Caco-2 (cell line): ENCODE data around the gene WWOX. TPM values are rescaled to one million over a fixed set of nuclear protein-coding genes. Genes with fewer than 3 reads are reported as not detected.

Experiments
- BruUV-seq: library from RNA; stranded (reverse); fragments of 400-500 nt; replicated peaks from 2 replicates; lab custom pipeline; 2021; lab: Mats Ljungman, UMichigan
- CTCF ChIA-PET: fragments of 300-600 bp; sonication (Branson Sonifier 250); formaldehyde crosslinking; loops from one replicate; lab custom pipeline; 2022; ENCODE audit warnings: antibody characterized with exemption; lab: Charles Lee
- POLR2A ChIA-PET: fragments of 300-600 bp; sonication (Branson Sonifier 250); formaldehyde crosslinking; loops from one replicate; lab custom pipeline; 2022; ENCODE audit warnings: antibody characterized with exemption; lab: Charles Lee
- DNase-seq, 2 experiments: peaks; one replicate each; pipeline versions ENCODE4 v3.0.0 to v3.0.0-alpha.2; 2020 to 2022
- H3K27me3 ChIP-seq: replicated peaks from 2 replicates; pipeline ENCODE4 v1.6.0; 2011; ENCODE audit warnings: low read length; ENCODE audit not compliant: control insufficient read depth, insufficient read depth
- H3K36me3 ChIP-seq: 2 replicates; pipeline ENCODE4 v1.5.1; 2011; ENCODE audit warnings: low read length; ENCODE audit not compliant: control insufficient read depth, insufficient read depth
- H3K4me1 ChIP-seq: fragments of 250-450 bp; sonication (Bioruptor Pico); 2 replicates; pipeline ENCODE4 v1.5.1; 2020; ENCODE audit warnings: mild to moderate bottlenecking
- H3K4me3 ChIP-seq: 2 replicates; pipeline ENCODE4 v1.5.1; 2011; ENCODE audit warnings: low read depth, mild to moderate bottlenecking, control low read depth, low read length
- H3K9me3 ChIP-seq: fragments of 250-450 bp; sonication (Bioruptor Pico); 2 replicates; pipeline ENCODE4 v1.5.1; 2020; ENCODE audit warnings: mild to moderate bottlenecking, moderate library complexity
- H3K27ac Mint-ChIP-seq: one replicate; pipeline ENCODE4 v1.8.0; 2022; ENCODE audit warnings: mixed read lengths; ENCODE audit not compliant: unreplicated experiment
- H3K27me3 Mint-ChIP-seq: one replicate; pipeline ENCODE4 v1.8.0; 2022; ENCODE audit warnings: mixed read lengths; ENCODE audit not compliant: insufficient read depth, unreplicated experiment
- H3K36me3 Mint-ChIP-seq: one replicate; pipeline ENCODE4 v1.8.0; 2022; ENCODE audit warnings: mild to moderate bottlenecking, mixed read lengths; ENCODE audit not compliant: insufficient read depth, unreplicated experiment
- H3K4me1 Mint-ChIP-seq: one replicate; pipeline ENCODE4 v1.8.0; 2022; ENCODE audit warnings: low read depth, mixed read lengths; ENCODE audit not compliant: unreplicated experiment
- H3K4me3 Mint-ChIP-seq: one replicate; pipeline ENCODE4 v1.8.0; 2022; ENCODE audit warnings: mild to moderate bottlenecking, moderate library complexity, mixed read lengths; ENCODE audit not compliant: unreplicated experiment
- H3K9me3 Mint-ChIP-seq: one replicate; pipeline ENCODE4 v1.8.0; 2022; ENCODE audit warnings: mixed read lengths; ENCODE audit not compliant: unreplicated experiment
- CTCF ChIP-seq, 2 experiments: fragments of 200-600 bp in 1 of 2; IDR thresholded peaks; 1 replicate in 1 of 2; 2 replicates in 1 of 2; pipeline versions ENCODE4 v1.5.1 to v1.8.0; 2011 to 2022; ENCODE audit warnings: antibody characterized with exemption in 1 of 2, control low read depth in 1 of 2, inconsistent platforms in 1 of 2, low read depth in 1 of 2, low read length in 1 of 2, mild to moderate bottlenecking in 1 of 2, moderate library complexity in 1 of 2; ENCODE audit not compliant: insufficient read depth in 1 of 2, severe bottlenecking in 1 of 2, unreplicated experiment in 1 of 2
- intact Hi-C: fragments of 100-400 bp; cut with micrococcal nuclease; formaldehyde crosslinking; loops from one replicate; pipeline ENCODE4 v1.10.0; 2022; ENCODE audit not compliant: unreplicated experiment
- total RNA-seq: library from RNA; stranded (reverse); gene quantifications from 2 replicates; pipeline ENCODE4 v1.2.3, GENCODE V29; 2022

Gene WWOX
- total RNA-seq, 1 experiment from 2014 or later = 45.0 TPM

- Mint-ChIP-seq H3K9me3 (no peaks in the 10 kb centered on the region), H3K4me3 (no peak overlapping the region), H3K27me3 (no peaks in the 10 kb centered on the region), H3K27ac (no peak overlapping the region), H3K4me1 (no peaks in the 10 kb centered on the region), H3K36me3 (no peaks in the 10 kb centered on the region)
- Histone ChIP-seq H3K36me3 (no peaks in the 10 kb centered on the region), H3K4me1 (no peaks in the 10 kb centered on the region), H3K4me3 (no peak overlapping the region), H3K27me3 (no peaks in the 10 kb centered on the region), H3K9me3 (no peaks in the 10 kb centered on the region)
- no TSS peak for BruUV-seq
- no peak for DNase-seq
- ChIA-PET CTCF (interaction anchor here (0.5 kb wide), 1 partner anchor 236 kb away, joined by 4 read pairs; no protein-coding TSS in a partner anchor), POLR2A (no interaction called here)
- no peak for TF ChIP-seq CTCF (IDR thresholded peaks at IDR 0.05; ENCODE audit: insufficient read depth in 1 of 2, low read depth in 1 of 2, low read length in 1 of 2, severe bottlenecking in 1 of 2, unreplicated experiment in 1 of 2)
- intact Hi-C loops = no loop called here
Observed at GRCh38 chr16:79188115-79188738, 1088.8 kb downstream of the WWOX start.

- H3K9me3 Mint-ChIP-seq = no peaks in the 10 kb centered on the region
- no peak overlapping the region for H3K27ac Mint-ChIP-seq
- H3K36me3 Mint-ChIP-seq = no peaks in the 10 kb centered on the region
- H3K36me3 ChIP-seq = no peaks in the 10 kb centered on the region
- H3K4me3 Mint-ChIP-seq = no peak overlapping the region
- no peak overlapping the region for H3K4me3 ChIP-seq
- CTCF ChIA-PET = no interaction called here
- H3K9me3 ChIP-seq = no peaks in the 10 kb centered on the region
- H3K4me1 Mint-ChIP-seq = no peaks in the 10 kb centered on the region
- DNase-seq = no peak
- TF ChIP-seq CTCF (IDR thresholded peaks at IDR 0.05; ENCODE audit: insufficient read depth in 1 of 2, low read depth in 1 of 2, low read length in 1 of 2, severe bottlenecking in 1 of 2, unreplicated experiment in 1 of 2) = no peak
- POLR2A ChIA-PET = no interaction called here
- intact Hi-C loops = no loop called here
- no peaks in the 10 kb centered on the region for H3K4me1 ChIP-seq
- BruUV-seq = no TSS peak
- H3K27me3 Mint-ChIP-seq = no peaks in the 10 kb centered on the region
- H3K27me3 ChIP-seq = no peaks in the 10 kb centered on the region
Observed at GRCh38 chr16:79188739-79189122, 1089.3 kb downstream of the WWOX start.

- ChIA-PET CTCF (no interaction called here), POLR2A (no interaction called here)
- H3K27ac Mint-ChIP-seq = no peak overlapping the region
- intact Hi-C loops = no loop called here
- no peaks in the 10 kb centered on the region for H3K9me3 Mint-ChIP-seq
- peaks cover 3% of the 10 kb centered on the region for H3K27me3 Mint-ChIP-seq
- no TSS peak for BruUV-seq
- no peak for TF ChIP-seq CTCF (IDR thresholded peaks at IDR 0.05; ENCODE audit: insufficient read depth in 1 of 2, low read depth in 1 of 2, low read length in 1 of 2, severe bottlenecking in 1 of 2, unreplicated experiment in 1 of 2)
- Histone ChIP-seq H3K27me3 (no peaks in the 10 kb centered on the region), H3K4me3 (no peak overlapping the region), H3K4me1 (no peaks in the 10 kb centered on the region), H3K9me3 (no peaks in the 10 kb centered on the region), H3K36me3 (no peaks in the 10 kb centered on the region)
- no peaks in the 10 kb centered on the region for H3K4me1 Mint-ChIP-seq
- no peak overlapping the region for H3K4me3 Mint-ChIP-seq
- DNase-seq = no peak
- no peaks in the 10 kb centered on the region for H3K36me3 Mint-ChIP-seq
Observed at GRCh38 chr16:79190542-79190941, 1091.1 kb downstream of the WWOX start.
